Measurements from ENCODE around the gene PDCD1. TPM values are rescaled to one million over a fixed set of nuclear protein-coding genes. Genes with fewer than 3 reads are reported as not detected.
"Not testable (repeated sequence)": the region's sequence is repeated elsewhere in the genome, so short reads cannot be mapped to it uniquely, and the experiment has no call there.

Gene PDCD1
- 1 to 10 TPM; 2.4 to 2.5 TPM for total RNA-seq

DNA sequence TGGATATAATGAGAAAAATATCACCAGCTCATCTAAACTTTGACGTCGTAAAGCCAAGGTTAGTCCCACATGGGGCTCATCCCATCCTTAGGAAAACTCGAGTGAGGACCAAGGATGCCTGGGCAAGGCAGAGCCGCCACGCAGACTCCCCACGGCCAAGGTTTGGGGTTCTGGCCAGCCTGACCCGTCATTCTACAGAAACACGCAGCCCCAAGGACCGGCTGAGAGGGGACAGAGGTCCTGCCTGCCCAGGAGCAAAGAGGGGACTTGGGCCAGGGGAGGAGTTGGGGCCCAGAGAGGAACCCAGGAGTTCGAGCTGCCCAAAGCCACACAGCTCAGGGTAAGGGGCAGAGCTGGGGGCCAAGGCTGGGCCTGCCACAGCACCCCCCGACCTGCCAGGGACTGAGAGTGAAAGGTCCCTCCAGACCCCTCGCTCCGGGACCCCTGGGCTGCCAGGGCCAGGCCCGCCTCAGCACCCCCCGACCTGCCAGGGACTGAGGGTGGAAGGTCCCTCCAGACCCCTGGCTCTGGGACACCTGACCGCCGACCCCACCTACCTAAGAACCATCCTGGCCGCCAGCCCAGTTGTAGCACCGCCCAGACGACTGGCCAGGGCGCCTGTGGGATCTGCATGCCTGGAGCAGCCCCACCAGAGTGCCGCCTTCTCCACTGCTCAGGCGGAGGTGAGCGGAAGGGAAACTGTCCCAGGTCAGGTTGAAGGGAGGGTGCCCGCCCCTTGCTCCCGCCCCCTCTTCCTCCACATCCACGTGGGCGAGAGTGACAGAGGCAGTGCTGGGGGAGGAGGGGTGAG is at the start of gene PDCD1:
TSS of gene PDCD1 (minus strand) at position 689 of the 811 bp plus-strand sequence. CDS start at position 633, 56 bp downstream.
- CTCF ChIA-PET = interaction anchor here (2.2 kb wide), 1 partner anchor 10 kb away, joined by 17 read pairs; the partner anchor contains the start of gene RTP5
- H3K4me1 Mint-ChIP-seq (ENCODE audit: low read depth) = peaks cover 39% of the 10 kb centered on the region

DNA sequence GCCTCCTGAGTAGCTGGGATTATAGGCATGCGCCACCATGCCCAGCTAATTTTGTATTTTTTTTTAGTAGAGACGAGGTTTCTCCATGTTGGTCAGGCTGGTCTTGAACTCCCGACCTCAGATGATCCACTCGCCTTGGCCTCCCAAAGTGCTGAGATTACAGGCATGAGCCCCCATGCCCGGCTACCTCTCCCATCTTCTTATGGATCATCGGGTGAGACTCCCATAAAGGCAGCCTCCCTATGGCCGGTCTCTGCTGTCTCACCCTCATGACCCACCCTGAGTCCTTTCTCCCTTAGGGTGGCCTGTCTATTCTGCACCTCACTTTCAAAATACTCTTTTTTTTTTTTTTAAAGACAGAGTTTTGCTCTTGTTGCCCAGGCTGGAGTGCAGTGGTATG is 49.1 kb upstream of the PDCD1 start:
- H3K4me1 Mint-ChIP-seq (ENCODE audit: low read depth); ATAC-seq; H3K4me3 Mint-ChIP-seq; DNase-seq; CTCF ChIA-PET; H3K27ac Mint-ChIP-seq; H3K27me3 Mint-ChIP-seq (ENCODE audit: low read depth); H3K9me3 Mint-ChIP-seq (ENCODE audit: insufficient read depth); H3K36me3 Mint-ChIP-seq (ENCODE audit: low read depth); POLR2A ChIA-PET: not testable (repeated sequence)

More for the DNA sequence above, at the start of gene PDCD1:
- H3K27me3 Mint-ChIP-seq (ENCODE audit: low read depth) = peaks cover 3% of the 10 kb centered on the region
- POLR2A ChIA-PET = interaction anchor here (1.3 to 2.5 kb wide), 2 partner anchors 10 to 14 kb away, joined by 5 to 10 read pairs; no protein-coding TSS in a partner anchor
- no peaks in the 10 kb centered on the region for H3K9me3 Mint-ChIP-seq (ENCODE audit: insufficient read depth)
- ATAC-seq (peak; percentile 55), DNase-seq (peak; percentile 74)
- H3K36me3 Mint-ChIP-seq (ENCODE audit: low read depth) = no peaks in the 10 kb centered on the region
- peak within 1 kb of the TSS; percentile 82 for H3K27ac Mint-ChIP-seq
- H3K4me3 Mint-ChIP-seq = peak within 1 kb of the TSS; percentile 62

DNA sequence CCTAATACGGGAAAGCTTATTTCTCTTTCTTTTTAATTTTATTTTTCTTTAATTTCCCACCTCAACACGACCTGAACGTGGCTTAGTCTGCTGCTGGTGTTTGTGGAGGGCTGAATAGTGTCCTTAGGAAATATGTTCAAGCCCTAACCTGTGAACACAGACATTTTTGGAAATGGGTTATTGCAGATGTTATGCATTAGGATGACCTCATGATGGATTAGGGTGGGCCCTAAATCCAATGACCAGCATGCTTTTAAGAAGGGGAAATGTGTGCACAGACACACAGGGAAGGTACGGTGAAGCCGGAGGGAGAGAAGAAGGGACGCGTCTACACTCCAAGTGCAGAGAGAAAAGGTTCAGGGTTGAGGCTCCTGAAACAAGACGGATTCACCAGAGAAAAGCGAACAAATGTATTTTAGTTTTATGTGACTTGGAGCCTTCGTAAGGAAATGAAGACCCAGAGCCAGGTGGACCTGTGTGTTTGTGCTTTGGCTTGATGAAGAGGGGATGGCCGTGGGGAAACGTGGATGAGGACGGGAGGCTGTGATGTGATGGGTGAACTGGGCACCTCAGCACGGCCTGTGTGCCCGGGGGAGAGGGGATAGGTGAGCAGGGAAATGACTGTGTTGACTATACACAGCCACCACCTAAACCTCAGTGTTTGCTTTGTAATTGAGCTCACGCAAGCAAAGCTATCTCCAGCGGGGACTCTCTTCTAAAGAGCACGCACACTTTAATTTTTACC is 48.3 kb upstream of the PDCD1 start:
- H3K4me3 Mint-ChIP-seq = no peak overlapping the region
- H3K27me3 Mint-ChIP-seq (ENCODE audit: low read depth) = no peaks in the 10 kb centered on the region
- no peak for DNase-seq

DNA sequence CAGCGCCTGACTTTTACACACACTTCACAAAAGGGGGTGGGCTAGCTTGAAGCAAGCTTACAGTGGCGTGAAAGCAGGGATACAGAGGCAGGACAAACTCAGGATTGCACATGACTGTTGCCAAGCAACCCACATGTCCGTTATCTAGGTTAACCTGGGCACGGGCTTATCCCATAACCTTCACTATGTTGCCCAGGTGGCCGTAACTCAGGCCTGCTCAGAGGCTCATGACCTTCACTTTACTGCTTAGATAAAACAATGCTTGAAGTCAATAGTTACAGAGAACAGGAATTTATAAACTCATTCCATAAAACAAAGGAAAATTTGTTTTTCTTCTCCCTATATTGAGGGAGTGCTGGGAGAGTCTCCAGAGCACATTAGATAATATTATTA is 47.7 kb upstream of the PDCD1 start:
- DNase-seq; H3K4me3 Mint-ChIP-seq; H3K4me1 Mint-ChIP-seq (ENCODE audit: low read depth); CTCF ChIA-PET; POLR2A ChIA-PET; H3K36me3 Mint-ChIP-seq (ENCODE audit: low read depth); H3K27me3 Mint-ChIP-seq (ENCODE audit: low read depth); H3K9me3 Mint-ChIP-seq (ENCODE audit: insufficient read depth); ATAC-seq; H3K27ac Mint-ChIP-seq: not testable (repeated sequence)

More for the DNA sequence above, 48.3 kb upstream of the PDCD1 start:
- ChIA-PET CTCF (no interaction called here), POLR2A (no interaction called here)
- Mint-ChIP-seq H3K36me3 (ENCODE audit: low read depth) (no peaks in the 10 kb centered on the region), H3K9me3 (ENCODE audit: insufficient read depth) (no peaks in the 10 kb centered on the region), H3K4me1 (ENCODE audit: low read depth) (no peaks in the 10 kb centered on the region), H3K27ac (no peak overlapping the region)
- ATAC-seq = no peak

DNA sequence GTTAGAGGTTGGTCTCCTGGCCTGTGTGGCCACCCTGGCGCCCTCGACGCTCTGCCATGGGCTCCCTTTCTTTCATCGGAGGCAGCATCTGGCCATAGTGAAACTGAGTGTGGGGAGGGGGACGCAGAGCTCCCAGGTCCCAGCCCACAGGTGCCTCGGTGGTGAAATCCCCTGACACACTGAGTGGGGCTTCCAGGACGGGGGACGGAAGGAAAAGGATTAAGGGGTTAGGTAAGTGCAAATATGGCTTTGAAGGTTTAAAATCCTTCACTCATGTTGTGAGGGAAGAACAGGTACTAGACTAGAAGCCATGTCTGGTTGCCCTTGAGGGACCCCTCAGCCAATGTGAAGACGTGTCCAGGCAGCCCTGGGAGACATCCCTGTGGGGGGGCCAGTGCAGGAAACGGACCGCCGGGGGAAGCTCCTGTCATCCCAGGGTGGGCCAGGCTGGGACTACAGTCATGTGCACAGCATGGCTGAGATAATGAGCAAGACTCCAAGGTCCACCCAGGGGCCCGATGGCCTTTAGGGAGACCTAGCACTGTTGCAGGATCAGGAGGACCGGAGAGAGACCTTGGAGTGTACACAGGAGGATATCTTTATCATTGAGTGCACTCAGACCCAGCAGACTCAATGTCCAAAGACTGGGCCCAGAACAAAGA is 47.2 kb upstream of the PDCD1 start:
- CTCF ChIA-PET = no interaction called here
- Mint-ChIP-seq H3K9me3 (ENCODE audit: insufficient read depth) (no peaks in the 10 kb centered on the region), H3K27ac (no peak overlapping the region), H3K4me1 (ENCODE audit: low read depth) (no peaks in the 10 kb centered on the region), H3K4me3 (no peak overlapping the region), H3K36me3 (ENCODE audit: low read depth) (no peaks in the 10 kb centered on the region), H3K27me3 (ENCODE audit: low read depth) (no peaks in the 10 kb centered on the region)
- no peak for DNase-seq
- POLR2A ChIA-PET = no interaction called here
- ATAC-seq = no peak

DNA sequence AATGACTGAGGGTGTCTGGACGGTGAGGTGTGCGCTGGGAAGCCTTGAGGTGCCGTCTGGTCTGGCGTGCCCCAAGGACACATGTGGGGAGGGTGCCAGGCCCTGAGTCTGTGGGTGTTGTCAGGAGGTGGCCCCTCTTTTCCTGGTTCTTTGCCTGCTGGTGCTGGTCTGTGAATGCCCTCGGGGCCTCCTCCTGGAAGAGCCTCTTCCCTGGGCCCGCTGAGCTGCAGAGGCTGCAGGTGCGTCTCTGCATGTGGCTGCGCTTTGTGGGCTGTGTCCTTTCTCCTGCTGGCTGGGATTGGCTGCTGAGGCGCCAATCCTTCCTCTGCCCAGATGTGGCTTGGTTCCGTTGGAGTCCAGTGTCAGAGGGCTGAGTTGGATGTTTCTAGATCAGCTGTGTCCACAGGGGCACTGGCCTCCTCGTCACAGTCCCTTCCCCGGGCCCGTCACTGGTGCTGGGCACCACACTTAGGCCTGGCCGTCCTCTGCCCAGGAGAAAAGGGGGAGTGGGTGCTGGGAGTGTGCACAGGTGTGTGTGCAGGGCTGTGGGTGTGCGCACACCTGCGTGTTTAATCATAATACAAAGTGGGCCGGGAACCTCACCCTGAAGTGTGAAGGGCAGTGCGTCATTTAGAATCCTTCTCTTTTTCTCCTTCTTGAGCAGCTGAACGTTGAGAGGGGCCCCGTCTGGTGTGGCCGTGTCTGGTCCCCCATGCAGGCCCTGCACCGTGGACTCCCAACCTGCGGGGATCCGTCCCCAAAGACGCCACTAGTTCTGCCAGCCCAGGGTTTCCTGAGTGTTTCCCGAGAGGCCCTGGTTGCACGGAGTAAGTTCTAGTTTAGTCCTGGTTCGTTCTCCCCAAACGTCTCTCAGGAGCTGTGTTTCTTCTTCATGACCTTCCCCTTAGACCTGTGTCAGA is 46.4 kb upstream of the PDCD1 start:
- DNase-seq = no peak
- H3K27me3 Mint-ChIP-seq (ENCODE audit: low read depth) = no peaks in the 10 kb centered on the region
- ChIA-PET POLR2A (no interaction called here), CTCF (no interaction called here)
- no peaks in the 10 kb centered on the region for H3K4me1 Mint-ChIP-seq (ENCODE audit: low read depth)
- no peaks in the 10 kb centered on the region for H3K36me3 Mint-ChIP-seq (ENCODE audit: low read depth)
- ATAC-seq = no peak
- H3K4me3 Mint-ChIP-seq = no peak overlapping the region
- H3K27ac Mint-ChIP-seq = no peak overlapping the region
- no peaks in the 10 kb centered on the region for H3K9me3 Mint-ChIP-seq (ENCODE audit: insufficient read depth)

DNA sequence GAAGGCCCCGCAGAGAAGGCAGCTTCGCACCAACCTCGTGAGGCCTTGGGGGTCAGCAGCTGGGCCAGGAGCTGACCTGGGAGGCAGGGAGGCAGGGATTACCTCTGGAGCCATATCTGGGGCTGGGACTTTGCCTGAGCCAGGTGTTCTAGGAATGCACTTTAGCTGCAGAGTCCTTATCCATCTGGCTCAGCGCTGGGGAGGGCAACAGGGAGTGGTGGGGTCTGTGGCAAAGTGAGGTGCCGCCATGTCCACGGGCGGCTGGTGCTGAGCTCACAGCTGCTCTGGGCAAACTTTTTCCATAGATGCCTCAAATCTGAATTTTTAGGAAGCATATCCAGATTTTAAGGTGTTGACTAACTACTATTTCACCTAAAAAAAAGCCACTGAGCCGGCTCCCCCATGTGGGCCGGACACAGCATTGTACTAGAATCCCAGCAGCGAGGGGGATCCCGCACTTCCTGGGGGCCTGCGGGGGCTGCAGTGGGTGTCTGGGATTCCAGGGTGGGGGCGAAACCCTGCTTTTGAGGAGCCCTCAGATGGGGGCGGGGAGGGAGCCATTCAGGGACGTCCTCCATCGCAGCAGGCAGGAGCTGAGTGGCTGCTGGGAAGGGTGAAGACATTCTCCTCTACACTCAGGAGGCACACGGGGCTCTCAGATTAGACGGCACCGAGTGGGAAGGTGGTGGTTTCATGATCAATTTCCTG is 45.5 kb upstream of the PDCD1 start:
- H3K36me3 Mint-ChIP-seq (ENCODE audit: low read depth) = no peaks in the 10 kb centered on the region
- H3K4me1 Mint-ChIP-seq (ENCODE audit: low read depth) = no peaks in the 10 kb centered on the region
- no peak overlapping the region for H3K27ac Mint-ChIP-seq
- CTCF ChIA-PET = no interaction called here
- no peak for DNase-seq
- H3K9me3 Mint-ChIP-seq (ENCODE audit: insufficient read depth) = no peaks in the 10 kb centered on the region
- ATAC-seq = no peak
- no peak overlapping the region for H3K4me3 Mint-ChIP-seq
- POLR2A ChIA-PET = no interaction called here
- no peaks in the 10 kb centered on the region for H3K27me3 Mint-ChIP-seq (ENCODE audit: low read depth)

DNA sequence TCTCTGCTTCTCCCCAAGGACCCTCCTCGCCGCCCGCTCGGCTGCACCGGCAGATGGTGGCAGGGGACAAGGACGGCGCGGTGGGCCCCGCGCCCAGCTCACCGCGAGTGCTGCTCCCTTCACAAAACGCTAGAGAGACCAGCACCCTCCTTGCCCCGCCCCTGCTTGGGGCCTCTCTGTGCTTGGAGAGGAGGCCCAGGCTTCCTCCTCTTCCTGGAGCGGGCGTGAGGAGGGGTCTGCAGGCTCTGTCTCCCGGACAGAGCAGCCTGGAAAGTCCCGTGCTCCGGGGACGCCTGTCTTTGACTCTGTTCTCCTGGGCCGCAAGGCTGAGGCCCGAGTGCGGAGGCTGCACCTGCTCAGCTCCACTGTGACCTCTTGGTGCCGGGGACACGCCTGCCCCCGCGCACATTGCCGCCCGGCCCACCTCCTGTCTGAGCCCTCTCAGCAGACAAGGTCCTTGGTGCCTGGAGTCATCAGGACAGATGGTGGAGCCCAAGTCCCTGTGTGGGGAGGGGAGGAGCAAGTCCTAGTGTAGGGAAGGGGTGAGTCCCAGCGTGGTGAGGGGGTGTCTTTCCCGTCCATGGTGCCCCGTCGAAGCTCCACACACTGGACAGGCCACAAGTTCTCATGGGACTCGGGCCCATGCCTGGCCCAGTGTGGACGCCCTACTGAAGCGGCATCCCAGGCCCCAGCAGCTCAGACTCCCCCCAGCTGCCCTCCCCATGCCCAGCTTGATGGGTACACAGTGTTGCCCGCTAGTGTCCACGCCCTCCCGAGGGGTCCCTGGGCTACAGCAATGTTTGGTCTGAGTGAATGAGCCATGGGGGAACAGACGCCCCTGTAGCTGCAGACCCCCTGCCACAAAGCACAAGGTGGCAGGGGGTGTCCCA is 44.7 kb upstream of the PDCD1 start:
- ChIA-PET POLR2A (no interaction called here), CTCF (no interaction called here)
- H3K9me3 Mint-ChIP-seq (ENCODE audit: insufficient read depth) = no peaks in the 10 kb centered on the region
- H3K4me1 Mint-ChIP-seq (ENCODE audit: low read depth) = no peaks in the 10 kb centered on the region
- no peak overlapping the region for H3K4me3 Mint-ChIP-seq
- no peaks in the 10 kb centered on the region for H3K36me3 Mint-ChIP-seq (ENCODE audit: low read depth)
- DNase-seq (no peak), ATAC-seq (no peak)
- H3K27me3 Mint-ChIP-seq (ENCODE audit: low read depth) = no peaks in the 10 kb centered on the region
- no peak overlapping the region for H3K27ac Mint-ChIP-seq

DNA sequence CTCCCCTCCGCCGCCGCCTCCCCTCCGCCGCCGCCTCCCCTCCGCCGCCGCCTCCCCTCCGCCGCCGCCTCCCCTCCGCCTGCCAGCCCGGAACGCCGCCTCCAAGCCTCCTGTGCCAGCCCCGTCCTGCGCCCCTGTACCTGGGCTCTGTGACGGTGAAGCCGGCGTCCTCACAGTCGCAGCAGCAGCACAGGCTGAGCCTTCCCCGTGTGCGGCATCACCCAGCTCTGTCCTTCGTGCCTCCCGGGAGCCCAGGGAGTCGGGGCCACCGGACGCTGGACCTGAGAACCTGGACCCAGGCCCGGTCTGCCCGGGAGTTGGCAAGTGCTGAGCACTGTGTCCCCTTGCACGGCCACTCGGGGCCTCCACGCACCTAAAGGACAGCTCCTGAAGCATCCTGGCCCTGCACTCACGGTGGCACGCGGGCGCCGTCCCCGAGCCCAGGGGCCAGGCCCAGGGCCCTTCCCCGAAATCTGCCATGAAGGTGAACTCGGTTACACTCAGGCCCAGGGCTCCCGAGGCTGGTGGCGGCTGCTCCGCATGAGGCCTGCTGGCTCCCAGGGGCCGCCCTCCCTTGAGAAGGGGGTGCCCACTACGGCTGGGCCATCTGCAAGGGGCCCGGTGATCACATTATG is 43.8 kb upstream of the PDCD1 start:
- H3K36me3 Mint-ChIP-seq (ENCODE audit: low read depth) = no peaks in the 10 kb centered on the region
- ChIA-PET POLR2A (no interaction called here), CTCF (no interaction called here)
- no peaks in the 10 kb centered on the region for H3K27me3 Mint-ChIP-seq (ENCODE audit: low read depth)
- DNase-seq (no peak), ATAC-seq (no peak)
- H3K9me3 Mint-ChIP-seq (ENCODE audit: insufficient read depth) = no peaks in the 10 kb centered on the region
- no peak overlapping the region for H3K27ac Mint-ChIP-seq
- H3K4me3 Mint-ChIP-seq = no peak overlapping the region
- H3K4me1 Mint-ChIP-seq (ENCODE audit: low read depth) = no peaks in the 10 kb centered on the region
